Suprapubic skin (tissue), 4 donors: ENCODE data around the gene THSD7A. TPM values are rescaled to one million over a fixed set of nuclear protein-coding genes. Genes with fewer than 3 reads are reported as not detected.
A peak's percentile ranks its signal among the peaks of the same experiment; 100 is the strongest.

Experiments
- DNase-seq, 2 donors: peaks; one replicate each; pipeline ENCODE4 v3.0.0-alpha.2; 2019; ENCODE audit warnings: low spot score in 2 of 2
- H3K27ac ChIP-seq: fragments of 200-600 bp; sonication (generic); one replicate; pipeline ENCODE4 v1.5.1; 2019
- H3K27me3 ChIP-seq: fragments of 200-600 bp; sonication (generic); one replicate; pipeline ENCODE4 v1.5.1; 2019
- H3K36me3 ChIP-seq: fragments of 200-600 bp; sonication (generic); one replicate; pipeline ENCODE4 v1.5.1; 2019
- H3K4me1 ChIP-seq: fragments of 200-600 bp; sonication (generic); one replicate; pipeline ENCODE4 v1.5.1; 2019
- H3K4me3 ChIP-seq: fragments of 200-600 bp; sonication (generic); one replicate; pipeline ENCODE4 v1.5.1; 2019; ENCODE audit warnings: mild to moderate bottlenecking
- H3K9me3 ChIP-seq: fragments of 200-600 bp; sonication (generic); one replicate; pipeline ENCODE4 v1.5.1; 2019
- CTCF ChIP-seq, 2 donors: fragments of 200-600 bp in 1 of 2; fragments of 450-650 bp in 1 of 2; sonication (generic) in 1 of 2; IDR thresholded peaks; one replicate each; pipeline ENCODE4 v1.5.1; 2016 to 2019; ENCODE audit warnings: antibody characterized with exemption in 2 of 2, mild to moderate bottlenecking in 1 of 2, moderate library complexity in 1 of 2
- EP300 ChIP-seq: sonication (generic); formaldehyde crosslinking; IDR thresholded peaks from one replicate; pipeline ENCODE4 v1.6.1; 2017; ENCODE audit warnings: antibody characterized with exemption
- POLR2A ChIP-seq, 2 donors: fragments of 450-650 bp; IDR thresholded peaks; one replicate each; pipeline ENCODE4 v1.6.1; 2017; ENCODE audit warnings: antibody characterized with exemption in 2 of 2, mild to moderate bottlenecking in 2 of 2, moderate library complexity in 2 of 2
- POLR2AphosphoS5 ChIP-seq, 3 donors: sonication (generic); formaldehyde crosslinking; IDR thresholded peaks; one replicate each; pipeline ENCODE4 v1.6.1; 2017; ENCODE audit warnings: antibody characterized with exemption in 3 of 3
- WGBS: methylation state at CpG from one replicate; pipeline ENCODE4 v1.1.5; 2018; 5-methylcytosine and 5-hydroxymethylcytosine counted together
- total RNA-seq, 4 donors: library from RNA; depleted of rRNA; stranded (reverse); fragments of >200 nt; gene quantifications; one replicate each; pipeline ENCODE4 v1.1.0, GENCODE V29; 2016

THSD7A gene
- total RNA-seq, 4 donors from 2014 or later: 0.42 to 5.4 (median 1.2) TPM

DNA sequence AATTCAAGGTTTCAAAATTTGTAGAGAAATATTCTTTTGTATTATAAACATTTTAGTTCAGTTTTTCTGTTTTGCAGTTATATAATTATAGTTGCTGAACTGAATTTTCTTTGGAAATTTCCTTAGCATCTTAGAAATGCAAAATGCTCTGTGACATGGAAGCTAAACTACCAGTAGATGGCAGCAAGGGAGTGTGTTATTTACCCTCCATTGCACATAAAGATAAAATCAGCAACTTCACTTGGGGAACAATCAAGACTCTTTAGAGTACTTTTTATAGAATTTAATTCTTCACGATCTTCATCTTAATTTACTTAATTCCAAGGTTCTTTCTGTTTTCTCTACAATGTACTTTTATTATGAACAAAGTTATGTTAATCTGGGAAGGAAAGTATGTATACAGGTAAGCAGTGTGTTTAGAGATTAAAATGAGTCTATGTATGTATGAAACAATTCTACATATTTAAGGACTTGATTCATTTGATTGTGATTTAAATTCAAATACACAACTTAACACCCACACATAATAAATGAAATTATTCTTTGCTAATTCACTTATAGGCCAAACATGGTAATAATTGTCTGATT is 404.2 kb downstream of the THSD7A start:
- H3K27me3 ChIP-seq: no peaks in the 10 kb centered on the region
- no peaks in the 10 kb centered on the region for H3K36me3 ChIP-seq
- H3K9me3 ChIP-seq: no peaks in the 10 kb centered on the region
- 2% methylated on average over 1 of the region's 1 CpG for WGBS
- DNase-seq: no peak
- TF ChIP-seq POLR2AphosphoS5 (IDR thresholded peaks at IDR 0.05) (no peak), CTCF (IDR thresholded peaks at IDR 0.05) (peak; percentile 26 to 42), EP300 (no peak), POLR2A (IDR thresholded peaks at IDR 0.05) (no peak)
- H3K4me1 ChIP-seq: no peaks in the 10 kb centered on the region
- H3K4me3 ChIP-seq: no peak overlapping the region
- H3K27ac ChIP-seq: no peak overlapping the region

DNA sequence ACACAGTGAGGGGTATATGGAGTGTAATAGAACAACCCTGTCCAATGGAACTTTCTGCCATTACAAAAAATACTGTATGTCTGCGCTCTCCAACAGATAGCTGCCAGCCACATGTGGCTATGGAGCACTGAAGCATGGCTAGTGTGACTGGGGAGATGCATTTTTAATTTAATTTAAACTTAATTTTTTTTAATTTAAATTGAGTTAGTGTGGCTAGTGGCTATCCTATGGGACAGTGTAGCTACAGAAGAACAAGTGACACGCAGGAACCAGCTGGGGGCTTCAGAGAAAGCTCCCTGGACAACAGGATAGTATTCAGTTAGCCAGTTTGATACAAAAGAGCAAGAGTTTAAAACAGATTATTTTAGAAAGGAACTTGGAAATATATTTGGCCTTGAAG is 408.0 kb downstream of the THSD7A start:
- H3K36me3 ChIP-seq: no peaks in the 10 kb centered on the region
- TF ChIP-seq POLR2A (IDR thresholded peaks at IDR 0.05) (no peak), CTCF (IDR thresholded peaks at IDR 0.05) (no peak), POLR2AphosphoS5 (IDR thresholded peaks at IDR 0.05) (no peak), EP300 (no peak)
- no peak overlapping the region for H3K4me3 ChIP-seq
- DNase-seq: no peak
- WGBS: 92% methylated on average over 2 of the region's 2 CpGs
- no peak overlapping the region for H3K27ac ChIP-seq
- H3K27me3 ChIP-seq: no peaks in the 10 kb centered on the region
- no peaks in the 10 kb centered on the region for H3K9me3 ChIP-seq
- no peaks in the 10 kb centered on the region for H3K4me1 ChIP-seq

DNA sequence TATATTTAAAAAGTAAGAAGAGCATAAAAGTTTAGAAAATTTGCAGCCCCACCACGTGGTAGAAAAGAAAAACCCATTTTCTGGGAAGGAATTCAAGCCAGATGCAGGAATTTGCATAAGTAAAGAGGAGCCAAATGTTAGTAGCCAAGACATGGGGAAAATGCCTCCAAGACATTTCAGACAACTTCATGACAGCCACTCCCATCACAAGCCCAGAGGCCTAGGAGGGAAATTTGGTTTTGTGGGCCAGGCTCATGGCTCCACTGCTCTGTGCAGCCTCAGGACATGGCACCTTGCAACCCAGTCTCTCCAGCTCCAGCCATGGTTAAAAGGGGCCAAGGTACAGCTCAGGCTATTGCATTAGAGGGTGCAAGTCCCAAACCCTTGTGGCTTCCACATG is 411.9 kb downstream of the THSD7A start:
- Histone ChIP-seq H3K27ac (no peak overlapping the region), H3K36me3 (no peaks in the 10 kb centered on the region), H3K4me3 (no peak overlapping the region), H3K9me3 (no peaks in the 10 kb centered on the region), H3K4me1 (no peaks in the 10 kb centered on the region), H3K27me3 (no peaks in the 10 kb centered on the region)
- WGBS: 26% methylated on average over 1 of the region's 1 CpG
- TF ChIP-seq POLR2A (IDR thresholded peaks at IDR 0.05) (no peak), CTCF (IDR thresholded peaks at IDR 0.05) (no peak), POLR2AphosphoS5 (IDR thresholded peaks at IDR 0.05) (no peak), EP300 (no peak)
- no peak for DNase-seq

GRCh38 chr7:11416641-11417458 is 415.1 kb downstream of the THSD7A start:
- Histone ChIP-seq H3K4me1 (no peaks in the 10 kb centered on the region), H3K9me3 (no peaks in the 10 kb centered on the region), H3K27me3 (no peaks in the 10 kb centered on the region), H3K36me3 (no peaks in the 10 kb centered on the region), H3K27ac (no peak overlapping the region), H3K4me3 (no peak overlapping the region)
- DNase-seq: no peak
- no peak for TF ChIP-seq POLR2AphosphoS5 (IDR thresholded peaks at IDR 0.05)
- TF ChIP-seq POLR2A (IDR thresholded peaks at IDR 0.05): no peak
- no peak for TF ChIP-seq EP300
- no peak for TF ChIP-seq CTCF (IDR thresholded peaks at IDR 0.05)
- WGBS: 60% methylated on average over 1 of the region's 1 CpG

DNA sequence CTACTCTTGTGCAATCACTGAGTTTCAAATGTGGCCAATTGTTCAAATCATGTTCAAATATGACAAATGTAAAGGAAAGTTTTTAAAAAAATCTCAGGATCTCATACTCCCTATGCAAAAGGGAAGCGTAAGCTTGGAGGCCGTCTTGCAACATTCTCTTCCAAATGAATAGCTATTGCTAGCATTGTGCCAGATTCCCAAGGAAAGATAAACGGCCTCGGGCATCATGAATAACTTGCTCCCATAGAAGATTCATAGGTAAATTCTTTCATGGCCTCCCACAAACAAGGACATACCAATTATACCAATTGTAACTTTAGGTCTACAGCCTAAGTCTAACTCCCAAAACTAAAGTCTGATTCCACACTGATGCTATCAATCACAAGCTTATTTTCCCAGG is 416.9 kb downstream of the THSD7A start:
- Histone ChIP-seq H3K9me3 (no peaks in the 10 kb centered on the region), H3K36me3 (no peaks in the 10 kb centered on the region), H3K4me3 (no peak overlapping the region), H3K27me3 (no peaks in the 10 kb centered on the region), H3K4me1 (no peaks in the 10 kb centered on the region), H3K27ac (no peak overlapping the region)
- WGBS: 53% methylated on average over 4 of the region's 4 CpGs
- TF ChIP-seq POLR2AphosphoS5 (IDR thresholded peaks at IDR 0.05) (no peak), CTCF (IDR thresholded peaks at IDR 0.05) (no peak), POLR2A (IDR thresholded peaks at IDR 0.05) (no peak), EP300 (no peak)
- no peak for DNase-seq
